Hepatocyte (in vitro differentiated cells): ENCODE data around the gene HIGD1A.

Experiments
- CTCF ChIP-seq: fragments of 200-600 bp; sonication (generic); IDR thresholded peaks from 2 replicates; pipeline ENCODE4 v1.5.1; 2016; ENCODE audit warnings: antibody characterized with exemption, mild to moderate bottlenecking; ENCODE audit not compliant: poor library complexity
- EZH2 ChIP-seq: fragments of 200-600 bp; sonication (generic); IDR thresholded peaks from 2 replicates; pipeline ENCODE4 v1.6.1; 2016; ENCODE audit warnings: antibody characterized with exemption, mild to moderate bottlenecking, borderline replicate concordance
- EZH2phosphoT487 ChIP-seq: fragments of 200-600 bp; sonication (generic); IDR thresholded peaks from one replicate; pipeline ENCODE4 v1.6.1; 2018; ENCODE audit warnings: antibody characterized with exemption, mild to moderate bottlenecking, low read depth, moderate library complexity; ENCODE audit not compliant: unreplicated experiment, severe bottlenecking

- no peak for TF ChIP-seq CTCF
- no peak for TF ChIP-seq EZH2
- no peak for TF ChIP-seq EZH2phosphoT487
Observed at GRCh38 chr3:42819351-42819965, 15.2 kb upstream of the HIGD1A start.
